ENCODE results near the gene LPP.
"Not testable (repeated sequence)": the region's sequence is repeated elsewhere in the genome, so short reads cannot be mapped to it uniquely, and the experiment has no call there.

Gene LPP

GRCh38 chr3:188636292-188636691, 482.3 kb downstream of the LPP start:
- H3K4me3 Mint-ChIP-seq; H3K4me1 Mint-ChIP-seq; H3K27ac Mint-ChIP-seq; ATAC-seq; H3K27me3 Mint-ChIP-seq; H3K9me3 Mint-ChIP-seq; DNase-seq; H3K36me3 Mint-ChIP-seq (ENCODE audit: low read depth): not testable (repeated sequence)

DNA sequence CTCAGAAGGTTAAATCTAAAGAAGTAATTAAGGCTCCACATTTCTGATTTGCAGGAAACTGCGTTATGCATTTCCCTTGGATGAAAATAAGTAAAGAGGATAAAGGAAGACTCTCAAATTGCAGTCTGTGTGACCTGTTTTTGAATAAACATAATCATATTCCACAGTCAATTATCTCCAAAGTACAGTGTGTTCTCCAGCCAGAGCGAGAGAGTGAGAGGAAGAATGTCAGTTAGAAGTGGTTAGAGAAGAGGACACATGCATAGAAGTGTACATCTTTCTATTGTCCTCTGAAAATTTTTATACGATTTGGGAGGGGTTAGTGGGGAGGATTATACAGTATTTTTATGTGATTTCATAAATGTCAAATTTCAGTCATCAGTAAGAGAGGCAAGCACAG, 487.1 kb downstream of the LPP start:
- no peaks in the 10 kb centered on the region for H3K36me3 Mint-ChIP-seq (ENCODE audit: low read depth)
- no peaks in the 10 kb centered on the region for H3K27me3 Mint-ChIP-seq
- H3K27ac Mint-ChIP-seq: no peak overlapping the region
- DNase-seq (no peak), ATAC-seq (no peak)
- H3K4me1 Mint-ChIP-seq: no peaks in the 10 kb centered on the region
- H3K9me3 Mint-ChIP-seq: no peaks in the 10 kb centered on the region
- H3K4me3 Mint-ChIP-seq: no peak overlapping the region

DNA sequence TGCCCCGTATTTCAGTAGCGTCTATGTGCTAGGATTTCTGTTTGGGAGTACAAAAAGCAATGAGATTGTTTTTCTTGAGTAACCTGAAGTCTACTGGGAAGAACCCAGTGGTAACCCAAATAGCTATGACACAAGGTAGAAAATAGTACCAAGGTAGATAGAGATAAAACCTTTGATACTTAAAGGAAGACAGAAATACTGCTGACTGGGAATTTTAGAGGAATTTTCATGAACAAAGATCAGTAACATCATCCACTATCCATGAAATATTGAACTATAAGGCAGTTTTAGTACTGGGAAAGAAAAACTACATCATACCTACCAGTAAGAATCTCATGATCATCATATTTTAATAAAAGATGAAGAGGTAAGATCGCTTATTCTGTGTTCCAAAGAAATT, 489.8 kb downstream of the LPP start:
- ATAC-seq: no peak
- no peak for DNase-seq
- Mint-ChIP-seq H3K4me1 (peaks cover 2% of the 10 kb centered on the region), H3K4me3 (no peak overlapping the region), H3K27me3 (no peaks in the 10 kb centered on the region), H3K36me3 (ENCODE audit: low read depth) (no peaks in the 10 kb centered on the region), H3K9me3 (no peaks in the 10 kb centered on the region), H3K27ac (no peak overlapping the region)

- Mint-ChIP-seq H3K27me3 (no peaks in the 10 kb centered on the region), H3K27ac (no peak overlapping the region), H3K4me1 (peaks cover 2% of the 10 kb centered on the region), H3K36me3 (ENCODE audit: low read depth) (peaks cover 2% of the 10 kb centered on the region), H3K9me3 (peaks cover 5% of the 10 kb centered on the region), H3K4me3 (no peak overlapping the region)
- ATAC-seq (no peak), DNase-seq (no peak)
Measured at GRCh38 chr3:188646592-188646991, 492.6 kb downstream of the LPP start.

DNA sequence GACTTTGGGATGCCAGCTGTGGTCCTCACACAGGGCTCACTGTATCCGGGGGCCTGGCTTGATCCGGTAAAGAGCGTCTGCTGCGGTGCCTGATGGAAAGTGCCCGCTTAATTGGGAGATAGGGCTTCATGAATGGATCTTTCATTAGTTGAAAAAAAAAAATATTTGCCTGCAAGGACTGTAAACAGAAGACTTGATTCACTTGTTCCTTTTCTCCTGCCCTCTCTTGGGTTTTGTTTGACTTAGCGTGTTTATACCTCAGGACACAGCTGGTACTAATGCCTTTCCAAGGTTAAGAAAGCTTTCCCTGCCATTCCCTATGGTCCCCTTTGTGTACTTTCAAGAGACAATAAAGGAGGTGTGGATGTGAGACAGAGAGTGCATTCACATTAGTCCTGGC, 493.3 kb downstream of the LPP start:
- ATAC-seq (no peak), DNase-seq (no peak)
- peaks cover 5% of the 10 kb centered on the region for H3K9me3 Mint-ChIP-seq
- H3K4me1 Mint-ChIP-seq: peaks cover 2% of the 10 kb centered on the region
- peaks cover 2% of the 10 kb centered on the region for H3K36me3 Mint-ChIP-seq (ENCODE audit: low read depth)
- no peaks in the 10 kb centered on the region for H3K27me3 Mint-ChIP-seq
- no peak overlapping the region for H3K27ac Mint-ChIP-seq
- no peak overlapping the region for H3K4me3 Mint-ChIP-seq

- Mint-ChIP-seq H3K9me3 (peaks cover 5% of the 10 kb centered on the region), H3K36me3 (ENCODE audit: low read depth) (peaks cover 2% of the 10 kb centered on the region), H3K27me3 (no peaks in the 10 kb centered on the region), H3K27ac (no peak overlapping the region), H3K4me1 (peaks cover 2% of the 10 kb centered on the region), H3K4me3 (no peak overlapping the region)
- ATAC-seq (no peak), DNase-seq (no peak)
Measured at GRCh38 chr3:188649521-188649920, 495.6 kb downstream of the LPP start.

DNA sequence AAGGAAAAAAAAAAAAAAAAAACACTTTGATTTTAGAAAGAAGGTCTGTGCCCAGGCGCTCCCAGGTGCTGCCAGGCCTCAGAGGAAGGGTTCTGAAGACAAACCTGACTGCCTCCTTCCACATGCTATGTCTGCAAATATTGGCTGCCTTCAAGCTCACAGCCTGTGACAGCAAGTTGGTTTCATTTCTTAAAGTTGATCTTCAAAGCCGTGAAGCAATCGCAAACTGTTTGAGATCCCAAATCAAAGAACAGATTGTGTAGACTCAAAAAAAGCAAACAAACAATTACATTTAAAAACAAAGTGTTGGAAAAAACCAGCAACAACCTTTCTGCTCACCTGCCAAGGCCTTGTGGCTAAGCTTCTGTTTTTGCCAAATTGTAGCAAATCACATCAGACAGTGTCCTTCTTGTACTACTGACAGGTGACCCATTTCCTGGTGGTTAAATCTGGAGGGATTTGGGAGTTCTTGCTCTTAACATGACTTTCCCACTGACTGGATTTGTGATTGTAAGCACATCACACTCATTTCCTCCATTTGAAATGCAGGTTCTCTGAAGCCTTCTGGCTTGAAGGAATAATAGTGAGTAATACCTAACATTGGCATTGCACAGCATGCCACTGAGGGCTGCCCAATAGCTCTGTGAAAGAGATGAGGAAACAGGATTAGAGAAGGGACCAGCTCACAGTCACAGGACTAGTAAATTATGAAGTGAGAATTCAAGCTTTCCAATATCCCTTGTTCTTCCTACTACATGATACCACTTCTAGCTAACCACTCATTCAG, 502.4 kb downstream of the LPP start:
- Mint-ChIP-seq H3K9me3 (peaks cover under 1% of the 10 kb centered on the region), H3K36me3 (ENCODE audit: low read depth) (no peaks in the 10 kb centered on the region), H3K4me3 (no peak overlapping the region), H3K4me1 (peaks cover 6% of the 10 kb centered on the region), H3K27me3 (no peaks in the 10 kb centered on the region), H3K27ac (no peak overlapping the region)
- ATAC-seq: peak; percentile 66
- DNase-seq: no peak

GRCh38 chr3:188658606-188659005, 504.6 kb downstream of the LPP start:
- Mint-ChIP-seq H3K36me3 (ENCODE audit: low read depth) (no peaks in the 10 kb centered on the region), H3K27me3 (no peaks in the 10 kb centered on the region), H3K4me3 (no peak overlapping the region), H3K4me1 (peaks cover 6% of the 10 kb centered on the region), H3K9me3 (no peaks in the 10 kb centered on the region), H3K27ac (no peak overlapping the region)
- ATAC-seq (no peak), DNase-seq (no peak)

DNA sequence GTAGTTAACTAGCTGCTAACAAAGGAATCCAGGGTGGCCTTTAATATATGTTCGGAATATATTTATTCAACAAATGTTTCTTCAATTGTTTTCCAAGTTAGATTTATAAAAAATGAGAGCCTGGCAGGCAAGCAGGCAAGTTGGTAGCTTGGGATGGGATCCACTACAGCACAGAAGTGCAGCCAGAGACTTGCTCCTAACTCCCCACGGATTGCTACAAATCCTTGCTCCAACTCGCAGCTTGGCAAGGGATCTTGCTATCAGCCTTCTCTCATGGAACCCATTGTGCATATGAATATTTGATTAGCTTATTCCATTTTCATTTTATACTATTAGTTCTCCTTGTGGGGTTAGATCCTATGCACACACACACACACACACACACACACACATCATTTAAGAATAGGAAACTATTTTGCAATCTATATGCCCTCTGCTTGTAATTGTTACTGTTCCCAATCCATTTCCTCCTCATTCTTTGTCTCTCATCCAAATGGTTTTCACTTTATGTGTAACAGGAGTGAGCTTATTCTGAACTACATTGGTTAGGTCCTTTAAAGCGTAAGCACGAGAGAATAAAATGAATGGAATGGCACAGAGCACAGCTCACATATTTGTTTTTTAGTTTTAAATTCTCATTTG, 505.6 kb downstream of the LPP start:
- ATAC-seq: no peak
- Mint-ChIP-seq H3K4me1 (peaks cover 6% of the 10 kb centered on the region), H3K36me3 (ENCODE audit: low read depth) (no peaks in the 10 kb centered on the region), H3K4me3 (no peak overlapping the region), H3K27ac (no peak overlapping the region), H3K27me3 (no peaks in the 10 kb centered on the region), H3K9me3 (no peaks in the 10 kb centered on the region)
- DNase-seq: no peak

- no peak for ATAC-seq
- H3K9me3 Mint-ChIP-seq: no peaks in the 10 kb centered on the region
- H3K27me3 Mint-ChIP-seq: no peaks in the 10 kb centered on the region
- no peak overlapping the region for H3K27ac Mint-ChIP-seq
- H3K4me1 Mint-ChIP-seq: peaks cover under 1% of the 10 kb centered on the region
- H3K4me3 Mint-ChIP-seq: no peak overlapping the region
- H3K36me3 Mint-ChIP-seq (ENCODE audit: low read depth): no peaks in the 10 kb centered on the region
- DNase-seq: no peak
Measured at GRCh38 chr3:188660415-188660814, 506.5 kb downstream of the LPP start.

GRCh38 chr3:188661806-188662205, 507.8 kb downstream of the LPP start:
- Mint-ChIP-seq H3K27me3 (no peaks in the 10 kb centered on the region), H3K36me3 (ENCODE audit: low read depth) (no peaks in the 10 kb centered on the region), H3K4me3 (no peak overlapping the region), H3K27ac (no peak overlapping the region), H3K9me3 (no peaks in the 10 kb centered on the region), H3K4me1 (no peaks in the 10 kb centered on the region)
- DNase-seq: no peak
- no peak for ATAC-seq

DNA sequence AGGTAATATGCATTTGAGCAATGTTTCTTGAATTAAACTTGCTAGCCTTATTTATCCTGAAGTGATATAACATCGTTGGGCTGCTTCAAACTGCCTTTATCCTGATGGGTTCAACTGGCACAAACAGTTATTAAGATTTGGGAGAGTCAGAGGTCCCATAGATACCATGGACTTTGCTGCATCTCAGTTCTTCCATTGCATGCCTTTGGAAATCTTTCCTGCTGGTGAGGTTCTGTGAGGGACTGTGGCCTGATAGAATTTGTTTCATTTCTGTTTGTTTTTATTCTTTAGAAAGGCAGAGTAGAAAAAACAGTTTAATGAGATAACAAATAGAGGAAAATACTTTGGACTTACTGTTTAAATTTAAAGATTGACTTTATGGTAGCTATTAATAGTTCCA, 508.3 kb downstream of the LPP start:
- H3K4me1 Mint-ChIP-seq: peaks cover 2% of the 10 kb centered on the region
- H3K27ac Mint-ChIP-seq: no peak overlapping the region
- H3K27me3 Mint-ChIP-seq: no peaks in the 10 kb centered on the region
- ATAC-seq (no peak), DNase-seq (no peak)
- H3K9me3 Mint-ChIP-seq: no peaks in the 10 kb centered on the region
- no peak overlapping the region for H3K4me3 Mint-ChIP-seq
- no peaks in the 10 kb centered on the region for H3K36me3 Mint-ChIP-seq (ENCODE audit: low read depth)

DNA sequence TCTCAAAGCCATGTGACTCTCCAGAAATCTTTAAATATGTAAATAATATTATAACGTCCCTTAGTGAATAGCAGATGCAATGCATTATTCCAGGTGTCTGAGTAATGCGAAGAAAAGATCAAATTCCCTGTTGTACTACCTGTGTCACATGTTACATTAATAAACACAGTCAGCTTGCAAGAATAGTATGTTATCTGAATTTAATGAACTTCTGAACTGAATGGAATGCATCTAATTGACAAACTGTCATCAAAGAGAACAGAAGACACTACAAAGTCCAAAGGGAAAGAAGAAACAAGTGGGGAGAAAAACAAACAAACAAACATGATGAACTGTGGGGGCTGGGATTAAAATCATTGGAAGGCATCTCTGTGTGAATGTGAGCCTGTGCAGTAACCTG, 508.8 kb downstream of the LPP start:
- no peak for DNase-seq
- Mint-ChIP-seq H3K27ac (no peak overlapping the region), H3K4me1 (peaks cover 8% of the 10 kb centered on the region)

GRCh38 chr3:188663839-188664238, 509.9 kb downstream of the LPP start:
- Mint-ChIP-seq H3K27me3 (no peaks in the 10 kb centered on the region), H3K36me3 (ENCODE audit: low read depth) (peaks cover under 1% of the 10 kb centered on the region), H3K9me3 (no peaks in the 10 kb centered on the region), H3K4me3 (no peak overlapping the region), H3K27ac (no peak overlapping the region), H3K4me1 (peaks cover 14% of the 10 kb centered on the region)
- ATAC-seq: no peak
- DNase-seq: no peak

More for the DNA sequence above, 508.8 kb downstream of the LPP start:
- Mint-ChIP-seq H3K36me3 (ENCODE audit: low read depth) (no peaks in the 10 kb centered on the region), H3K4me3 (no peak overlapping the region), H3K9me3 (no peaks in the 10 kb centered on the region), H3K27me3 (no peaks in the 10 kb centered on the region)
- no peak for ATAC-seq

GRCh38 chr3:188664795-188665194, 510.8 kb downstream of the LPP start:
- Mint-ChIP-seq H3K36me3 (ENCODE audit: low read depth) (peaks cover 4% of the 10 kb centered on the region), H3K9me3 (no peaks in the 10 kb centered on the region), H3K27ac (no peak overlapping the region), H3K27me3 (no peaks in the 10 kb centered on the region), H3K4me1 (peaks cover 14% of the 10 kb centered on the region), H3K4me3 (no peak overlapping the region)
- peak; percentile 54 for ATAC-seq
- no peak for DNase-seq

Measured in activated naive CD8-positive, alpha-beta T cell treated with anti-CD3 and anti-CD28 coated beads, Interleukin-2, amount 50 U/mL, for 24 hours (primary cell).